ENCODE results near the gene MTMR1.

Gene MTMR1

DNA sequence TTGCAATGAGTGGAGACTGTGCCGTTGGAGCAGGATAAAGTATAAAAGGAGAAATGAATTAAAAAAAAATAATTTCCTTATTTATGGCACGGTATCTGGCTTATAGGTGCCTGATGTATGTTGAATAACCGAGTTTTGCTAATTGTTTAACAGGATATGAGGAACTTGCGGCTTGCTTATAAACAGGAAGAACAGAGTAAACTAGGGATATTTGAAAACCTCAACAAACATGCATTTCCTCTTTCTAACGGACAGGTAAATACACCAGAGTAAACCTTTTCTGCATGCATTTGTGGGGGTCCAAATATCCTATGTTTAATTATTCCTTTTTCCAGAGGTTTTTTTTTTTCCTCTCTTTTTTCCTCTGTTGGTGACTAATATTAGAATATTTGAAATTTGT is 36.8 kb downstream of the MTMR1 start:
- DNase-seq (ENCODE audit: low spot score), result no peak
- POLR2A ChIA-PET (ENCODE audit: low non-redundant PET), result no interaction called here
- TF ChIP-seq, protein P1, sequence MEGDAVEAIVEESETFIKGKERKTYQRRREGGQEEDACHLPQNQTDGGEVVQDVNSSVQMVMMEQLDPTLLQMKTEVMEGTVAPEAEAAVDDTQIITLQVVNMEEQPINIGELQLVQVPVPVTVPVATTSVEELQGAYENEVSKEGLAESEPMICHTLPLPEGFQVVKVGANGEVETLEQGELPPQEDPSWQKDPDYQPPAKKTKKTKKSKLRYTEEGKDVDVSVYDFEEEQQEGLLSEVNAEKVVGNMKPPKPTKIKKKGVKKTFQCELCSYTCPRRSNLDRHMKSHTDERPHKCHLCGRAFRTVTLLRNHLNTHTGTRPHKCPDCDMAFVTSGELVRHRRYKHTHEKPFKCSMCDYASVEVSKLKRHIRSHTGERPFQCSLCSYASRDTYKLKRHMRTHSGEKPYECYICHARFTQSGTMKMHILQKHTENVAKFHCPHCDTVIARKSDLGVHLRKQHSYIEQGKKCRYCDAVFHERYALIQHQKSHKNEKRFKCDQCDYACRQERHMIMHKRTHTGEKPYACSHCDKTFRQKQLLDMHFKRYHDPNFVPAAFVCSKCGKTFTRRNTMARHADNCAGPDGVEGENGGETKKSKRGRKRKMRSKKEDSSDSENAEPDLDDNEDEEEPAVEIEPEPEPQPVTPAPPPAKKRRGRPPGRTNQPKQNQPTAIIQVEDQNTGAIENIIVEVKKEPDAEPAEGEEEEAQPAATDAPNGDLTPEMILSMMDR (conservative IDR thresholded peaks at IDR 0.05; ENCODE audit: low read depth), result no peak
- CTCF ChIA-PET, result interaction anchor here (0.6 kb wide), 1 partner anchor 20 kb away, joined by 4 read pairs; no protein-coding TSS in a partner anchor
- H3K27ac ChIP-seq, result no peak overlapping the region

DNA sequence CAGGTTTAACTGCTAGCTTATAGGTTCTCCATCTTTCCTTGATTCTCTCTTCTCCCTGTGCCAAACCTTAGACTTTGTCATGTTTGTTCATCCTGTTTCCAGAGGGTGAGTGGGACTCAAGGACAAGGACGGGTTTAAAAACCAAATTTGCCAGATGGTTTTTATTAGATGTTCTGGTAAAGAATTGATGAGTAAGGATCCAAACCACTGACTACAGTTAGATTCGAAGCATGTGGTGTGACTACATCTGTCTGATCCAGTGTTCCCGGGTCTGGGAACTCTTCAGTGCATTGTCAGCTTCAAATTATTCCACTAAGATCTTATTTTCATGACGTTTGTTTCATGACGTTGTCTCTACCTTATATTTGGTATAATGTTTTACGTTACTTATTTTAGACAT is 37.5 kb downstream of the MTMR1 start:
- ChIA-PET POLR2A (ENCODE audit: low non-redundant PET) (no interaction called here), CTCF (interaction anchor here (0.6 kb wide), 1 partner anchor 20 kb away, joined by 4 read pairs; no protein-coding TSS in a partner anchor)
- H3K27ac ChIP-seq, result no peak overlapping the region
- DNase-seq (ENCODE audit: low spot score), result no peak
- TF ChIP-seq, protein P1 (conservative IDR thresholded peaks at IDR 0.05; ENCODE audit: low read depth), result no peak

DNA sequence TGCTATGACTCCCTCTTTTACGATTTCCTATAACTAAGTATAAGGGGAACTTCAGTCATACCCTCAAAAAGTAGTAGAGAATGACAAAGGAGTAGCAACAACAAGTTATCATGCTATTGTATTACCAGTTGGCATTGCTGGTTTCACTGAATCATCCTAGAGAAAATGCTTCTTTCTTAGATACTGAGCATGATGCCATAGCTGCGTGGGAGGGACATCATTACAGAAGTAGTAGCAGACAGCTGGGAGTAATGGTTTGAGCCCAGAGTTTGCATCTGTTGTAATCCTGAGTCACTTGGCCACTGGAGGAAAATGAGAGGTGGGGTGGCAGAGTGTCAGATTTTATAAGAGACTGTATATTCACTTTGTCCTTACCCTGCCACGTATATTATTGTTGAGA is 38.6 kb downstream of the MTMR1 start:
- TF ChIP-seq, protein P1 (conservative IDR thresholded peaks at IDR 0.05; ENCODE audit: low read depth), result no peak
- H3K27ac ChIP-seq, result no peak overlapping the region
- ChIA-PET CTCF (no interaction called here), POLR2A (ENCODE audit: low non-redundant PET) (no interaction called here)
- peak; percentile 30 for DNase-seq (ENCODE audit: low spot score)

DNA sequence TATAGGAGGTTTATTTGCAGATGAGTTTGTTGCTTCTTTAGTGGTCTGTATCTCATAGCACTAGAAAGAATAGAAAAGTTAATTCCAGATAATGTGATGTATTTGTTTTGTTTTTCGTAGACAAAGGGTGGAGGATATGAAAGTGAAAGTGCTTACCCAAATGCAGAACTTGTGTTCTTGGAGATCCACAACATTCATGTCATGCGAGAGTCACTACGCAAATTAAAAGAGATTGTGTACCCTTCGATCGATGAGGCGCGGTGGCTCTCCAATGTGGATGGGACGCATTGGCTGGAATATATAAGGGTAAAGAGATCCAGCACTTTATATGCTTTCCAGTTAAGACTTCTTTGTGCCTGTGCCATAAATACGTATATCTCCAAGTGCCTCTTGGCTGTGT is 43.3 kb downstream of the MTMR1 start:
- TF ChIP-seq, protein P1 (conservative IDR thresholded peaks at IDR 0.05; ENCODE audit: low read depth), result no peak
- no peak for DNase-seq (ENCODE audit: low spot score)
- POLR2A ChIA-PET (ENCODE audit: low non-redundant PET), result no interaction called here
- CTCF ChIA-PET, result no interaction called here
- H3K27ac ChIP-seq, result no peak overlapping the region

DNA sequence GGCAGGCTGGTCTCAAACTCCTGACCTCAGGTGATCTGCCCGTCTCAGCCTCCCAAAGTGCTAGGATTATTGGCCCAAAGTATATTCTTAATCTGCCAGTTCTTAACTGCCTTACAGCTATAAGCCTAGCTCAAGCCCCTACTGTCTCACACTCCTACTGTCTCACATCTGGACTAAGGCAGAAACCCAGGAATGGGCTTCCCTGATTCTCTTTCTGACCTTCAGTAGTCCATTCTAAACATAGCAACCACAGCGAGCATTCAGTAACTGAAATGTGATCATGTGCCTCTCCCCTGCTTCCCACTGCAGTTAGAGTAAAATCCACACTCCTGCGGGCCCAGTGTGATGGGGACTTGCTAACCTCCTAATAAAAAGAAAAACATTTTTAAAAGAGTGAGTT is 58.9 kb downstream of the MTMR1 start:
- TF ChIP-seq, protein P1 (conservative IDR thresholded peaks at IDR 0.05; ENCODE audit: low read depth), result no peak
- ChIA-PET POLR2A (ENCODE audit: low non-redundant PET) (no interaction called here), CTCF (no interaction called here)
- DNase-seq (ENCODE audit: low spot score), result no peak
- no peak overlapping the region for H3K27ac ChIP-seq

DNA sequence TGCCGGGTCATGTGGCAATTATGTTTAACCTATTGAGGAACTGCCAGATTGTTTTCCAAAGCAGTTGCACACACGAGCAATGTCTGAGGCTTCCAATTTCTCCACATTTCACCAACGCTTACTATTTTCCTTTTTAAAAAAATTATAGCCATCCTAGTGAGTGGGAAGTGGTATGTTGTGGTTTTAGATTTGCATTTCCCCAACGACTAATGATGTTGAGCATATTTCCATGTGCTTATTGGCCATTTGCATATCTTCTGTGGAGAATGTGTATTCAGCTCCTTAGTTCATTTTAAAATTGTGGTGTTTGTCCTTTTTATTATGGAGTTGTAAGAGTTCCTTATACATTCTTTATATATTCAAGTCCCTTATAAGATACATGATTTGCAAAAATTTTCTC is 60.2 kb downstream of the MTMR1 start:
- ChIA-PET POLR2A (ENCODE audit: low non-redundant PET) (no interaction called here), CTCF (no interaction called here)
- no peak for DNase-seq (ENCODE audit: low spot score)
- H3K27ac ChIP-seq, result no peak overlapping the region
- TF ChIP-seq, protein P1 (conservative IDR thresholded peaks at IDR 0.05; ENCODE audit: low read depth), result no peak

DNA sequence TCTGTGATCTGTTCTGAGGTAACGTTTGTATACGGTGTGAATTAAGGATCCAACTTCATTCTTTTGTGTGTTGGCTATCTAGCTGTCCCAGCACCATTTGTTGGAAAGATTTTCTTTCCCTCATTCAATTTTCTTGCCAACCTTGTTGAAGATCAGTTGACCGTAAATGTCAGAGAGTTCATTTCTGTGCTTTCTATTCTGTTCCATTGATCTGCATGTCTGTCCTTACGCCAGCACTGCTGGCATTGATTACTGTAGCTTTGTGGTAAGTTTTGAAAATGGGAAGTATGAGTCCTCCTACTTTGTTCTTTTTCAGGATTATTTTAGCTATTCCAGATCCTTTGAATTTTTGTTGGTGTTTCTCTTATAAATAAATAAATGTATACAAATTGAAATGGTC is 60.8 kb downstream of the MTMR1 start:
- POLR2A ChIA-PET (ENCODE audit: low non-redundant PET), result no interaction called here

More for the DNA sequence above, 60.8 kb downstream of the MTMR1 start:
- TF ChIP-seq, protein P1 (conservative IDR thresholded peaks at IDR 0.05; ENCODE audit: low read depth), result no peak
- no peak for DNase-seq (ENCODE audit: low spot score)
- CTCF ChIA-PET, result no interaction called here
- H3K27ac ChIP-seq, result no peak overlapping the region
